GM12872 (cell line): Measurements from ENCODE around the gene KIFBP.

Experiments
- TF ChIP-seq, protein P1 (sequence below): IDR thresholded peaks from 3 replicates; pipeline ENCODE4 v1.5.1; 2011; ENCODE audit warnings: low read depth, mild to moderate bottlenecking, low read length, moderate library complexity; ENCODE audit not compliant: insufficient read depth

The KIFBP gene

DNA sequence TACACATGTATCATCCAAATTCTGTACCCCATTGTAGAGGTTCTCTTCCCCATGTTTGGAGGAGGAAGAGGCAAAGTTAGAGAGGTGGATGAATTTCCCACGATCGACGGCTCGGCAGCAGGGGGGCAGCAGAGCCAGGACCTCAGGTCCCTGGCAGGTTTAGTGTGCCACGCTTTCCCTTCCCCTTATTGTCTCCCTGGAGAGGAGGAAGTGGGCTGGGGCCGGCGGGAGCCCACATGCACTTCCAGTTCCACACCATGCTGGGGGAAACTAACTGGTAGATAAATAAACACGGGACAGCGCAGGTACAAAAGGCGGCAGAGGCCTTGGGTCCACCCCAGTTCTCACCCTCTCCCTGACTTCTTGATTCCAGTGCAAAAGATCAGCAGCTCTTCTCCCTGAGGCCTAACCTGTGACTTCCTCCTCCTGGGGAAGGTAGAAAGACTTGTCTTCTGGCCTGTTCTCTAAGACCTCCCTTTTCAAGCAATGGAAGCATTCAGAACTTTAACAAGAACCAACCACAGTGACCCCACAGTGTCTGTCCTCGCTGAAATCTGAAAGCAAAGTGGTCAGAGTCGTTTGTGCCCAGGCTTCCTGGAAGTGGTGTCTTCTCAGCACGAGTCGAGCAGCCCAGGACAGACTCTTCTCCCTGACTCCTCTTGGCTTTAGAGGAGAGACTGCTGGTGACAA, 68.8 kb downstream of the KIFBP start:
- TF ChIP-seq, protein P1, sequence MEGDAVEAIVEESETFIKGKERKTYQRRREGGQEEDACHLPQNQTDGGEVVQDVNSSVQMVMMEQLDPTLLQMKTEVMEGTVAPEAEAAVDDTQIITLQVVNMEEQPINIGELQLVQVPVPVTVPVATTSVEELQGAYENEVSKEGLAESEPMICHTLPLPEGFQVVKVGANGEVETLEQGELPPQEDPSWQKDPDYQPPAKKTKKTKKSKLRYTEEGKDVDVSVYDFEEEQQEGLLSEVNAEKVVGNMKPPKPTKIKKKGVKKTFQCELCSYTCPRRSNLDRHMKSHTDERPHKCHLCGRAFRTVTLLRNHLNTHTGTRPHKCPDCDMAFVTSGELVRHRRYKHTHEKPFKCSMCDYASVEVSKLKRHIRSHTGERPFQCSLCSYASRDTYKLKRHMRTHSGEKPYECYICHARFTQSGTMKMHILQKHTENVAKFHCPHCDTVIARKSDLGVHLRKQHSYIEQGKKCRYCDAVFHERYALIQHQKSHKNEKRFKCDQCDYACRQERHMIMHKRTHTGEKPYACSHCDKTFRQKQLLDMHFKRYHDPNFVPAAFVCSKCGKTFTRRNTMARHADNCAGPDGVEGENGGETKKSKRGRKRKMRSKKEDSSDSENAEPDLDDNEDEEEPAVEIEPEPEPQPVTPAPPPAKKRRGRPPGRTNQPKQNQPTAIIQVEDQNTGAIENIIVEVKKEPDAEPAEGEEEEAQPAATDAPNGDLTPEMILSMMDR = no peak

GRCh38 chr10:69057951-69058297, 69.3 kb downstream of the KIFBP start:
- TF ChIP-seq, protein P1 = no peak

DNA sequence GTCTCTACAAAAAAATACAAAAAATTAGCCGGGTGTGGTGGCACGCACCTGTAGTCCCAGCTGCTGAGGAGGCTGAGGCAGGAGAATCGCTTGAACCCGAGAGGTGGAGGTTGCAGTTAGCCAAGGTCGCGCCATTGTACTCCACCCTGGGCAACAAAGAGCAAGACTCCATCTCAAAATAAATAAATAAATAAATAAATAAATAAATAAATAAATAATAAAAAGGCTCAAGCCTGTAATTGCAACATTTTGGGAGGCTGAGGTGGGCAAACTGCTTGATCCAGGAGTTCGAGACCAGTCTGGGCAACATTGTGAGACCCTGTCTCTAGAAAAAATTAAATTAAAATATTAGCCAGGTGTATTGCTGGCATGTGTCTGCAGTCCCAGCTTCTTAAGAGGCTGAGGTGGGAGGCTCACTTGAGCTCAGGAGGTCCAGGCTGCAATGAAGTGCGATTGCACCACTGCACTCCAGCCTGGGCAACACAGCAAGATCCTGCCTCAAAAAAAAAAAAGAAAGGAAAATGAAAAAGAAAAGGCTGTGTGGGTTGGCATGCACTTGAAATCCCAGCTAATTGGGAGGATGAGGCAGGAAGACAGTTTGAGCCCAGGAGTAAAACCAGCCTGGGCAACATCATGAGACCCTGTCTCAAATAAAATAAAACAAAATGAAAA, 71.7 kb downstream of the KIFBP start:
- TF ChIP-seq, protein P1 = no peak

GRCh38 chr10:69061305-69062161, 72.9 kb downstream of the KIFBP start:
- TF ChIP-seq, protein P1 = no peak

GRCh38 chr10:69062901-69063300, 74.3 kb downstream of the KIFBP start:
- TF ChIP-seq, protein P1 = no peak

GRCh38 chr10:69064762-69065328, 76.2 kb downstream of the KIFBP start:
- TF ChIP-seq, protein P1 = no peak
